Measurements from ENCODE around the gene TOMM22. TPM values are rescaled to one million over a fixed set of nuclear protein-coding genes. Genes with fewer than 3 reads are reported as not detected.

The TOMM22 gene
- total RNA-seq, 1 donor from 2014 or later = 105 TPM

GRCh38 chr22:38697425-38698089, 15.8 kb downstream of the TOMM22 start:
- TF ChIP-seq CTCF (conservative IDR thresholded peaks at IDR 0.05) = no peak
- no peaks in the 10 kb centered on the region for H3K9me3 Mint-ChIP-seq

GRCh38 chr22:38698407-38699094, 16.8 kb downstream of the TOMM22 start:
- H3K4me3 Mint-ChIP-seq = peak overlapping the region; percentile 94

More at GRCh38 chr22:38697425-38698089, 15.8 kb downstream of the TOMM22 start:
- Mint-ChIP-seq H3K4me1 (peaks cover 46% of the 10 kb centered on the region), H3K27me3 (ENCODE audit: low read depth) (peaks cover 2% of the 10 kb centered on the region), H3K4me3 (peak overlapping the region; percentile 94), H3K36me3 (ENCODE audit: low read depth) (peaks cover 2% of the 10 kb centered on the region), H3K27ac (ENCODE audit: unreplicated experiment) (no peak overlapping the region)
- DNase-seq (ENCODE audit: low read depth, low spot score) = no peak

GRCh38 chr22:38699143-38699542, 17.4 kb downstream of the TOMM22 start:
- DNase-seq (ENCODE audit: low read depth, low spot score) = no peak
- peaks cover 2% of the 10 kb centered on the region for H3K36me3 Mint-ChIP-seq (ENCODE audit: low read depth)
- peaks cover 50% of the 10 kb centered on the region for H3K4me1 Mint-ChIP-seq
- H3K27ac Mint-ChIP-seq (ENCODE audit: unreplicated experiment) = peak overlapping the region; percentile 12
- H3K9me3 Mint-ChIP-seq = no peaks in the 10 kb centered on the region
- TF ChIP-seq CTCF (conservative IDR thresholded peaks at IDR 0.05) = no peak
- H3K4me3 Mint-ChIP-seq = peak overlapping the region; percentile 94
- H3K27me3 Mint-ChIP-seq (ENCODE audit: low read depth) = peaks cover 2% of the 10 kb centered on the region

More at GRCh38 chr22:38698407-38699094, 16.8 kb downstream of the TOMM22 start:
- peak overlapping the region; percentile 12 for H3K27ac Mint-ChIP-seq (ENCODE audit: unreplicated experiment)
- TF ChIP-seq CTCF (conservative IDR thresholded peaks at IDR 0.05) = no peak
- H3K36me3 Mint-ChIP-seq (ENCODE audit: low read depth) = peaks cover 2% of the 10 kb centered on the region
- peaks cover 2% of the 10 kb centered on the region for H3K27me3 Mint-ChIP-seq (ENCODE audit: low read depth)
- no peak for DNase-seq (ENCODE audit: low read depth, low spot score)
- H3K9me3 Mint-ChIP-seq = no peaks in the 10 kb centered on the region
- peaks cover 46% of the 10 kb centered on the region for H3K4me1 Mint-ChIP-seq

GRCh38 chr22:38699784-38700183, 18.0 kb downstream of the TOMM22 start:
- peaks cover 53% of the 10 kb centered on the region for H3K4me1 Mint-ChIP-seq
- peaks cover 2% of the 10 kb centered on the region for H3K36me3 Mint-ChIP-seq (ENCODE audit: low read depth)
- peaks cover 2% of the 10 kb centered on the region for H3K27me3 Mint-ChIP-seq (ENCODE audit: low read depth)
- TF ChIP-seq CTCF (conservative IDR thresholded peaks at IDR 0.05) = no peak
- no peak for DNase-seq (ENCODE audit: low read depth, low spot score)
- no peaks in the 10 kb centered on the region for H3K9me3 Mint-ChIP-seq
- peak overlapping the region; percentile 81 for H3K27ac Mint-ChIP-seq (ENCODE audit: unreplicated experiment)
- peak overlapping the region; percentile 94 for H3K4me3 Mint-ChIP-seq

- peaks cover 2% of the 10 kb centered on the region for H3K27me3 Mint-ChIP-seq (ENCODE audit: low read depth)
- peak overlapping the region; percentile 91 for H3K27ac Mint-ChIP-seq (ENCODE audit: unreplicated experiment)
- H3K4me3 Mint-ChIP-seq = peak overlapping the region; percentile 94
- peaks cover 59% of the 10 kb centered on the region for H3K4me1 Mint-ChIP-seq
- no peak for DNase-seq (ENCODE audit: low read depth, low spot score)
- peaks cover 2% of the 10 kb centered on the region for H3K36me3 Mint-ChIP-seq (ENCODE audit: low read depth)
- no peak for TF ChIP-seq CTCF (conservative IDR thresholded peaks at IDR 0.05)
- no peaks in the 10 kb centered on the region for H3K9me3 Mint-ChIP-seq
These were observed 18.6 kb downstream of the TOMM22 start for GRCh38 chr22:38700270-38700788.

Data from neural crest cell (in vitro differentiated cells).